Caco-2 (cell line): Measurements from ENCODE around the gene APOA1. TPM values are rescaled to one million over a fixed set of nuclear protein-coding genes. Genes with fewer than 3 reads are reported as not detected.

Experiments
- BruUV-seq: library from RNA; stranded (reverse); fragments of 400-500 nt; replicated peaks from 2 replicates; lab custom pipeline; 2021; lab: Mats Ljungman, UMichigan
- CTCF ChIA-PET: fragments of 300-600 bp; sonication (Branson Sonifier 250); formaldehyde crosslinking; loops from one replicate; lab custom pipeline; 2022; ENCODE audit warnings: antibody characterized with exemption; lab: Charles Lee
- POLR2A ChIA-PET: fragments of 300-600 bp; sonication (Branson Sonifier 250); formaldehyde crosslinking; loops from one replicate; lab custom pipeline; 2022; ENCODE audit warnings: antibody characterized with exemption; lab: Charles Lee
- DNase-seq, 2 experiments: peaks; one replicate each; pipeline versions ENCODE4 v3.0.0 to v3.0.0-alpha.2; 2020 to 2022
- H3K27me3 ChIP-seq: replicated peaks from 2 replicates; pipeline ENCODE4 v1.6.0; 2011; ENCODE audit warnings: low read length; ENCODE audit not compliant: control insufficient read depth, insufficient read depth
- H3K36me3 ChIP-seq: 2 replicates; pipeline ENCODE4 v1.5.1; 2011; ENCODE audit warnings: low read length; ENCODE audit not compliant: control insufficient read depth, insufficient read depth
- H3K4me1 ChIP-seq: fragments of 250-450 bp; sonication (Bioruptor Pico); 2 replicates; pipeline ENCODE4 v1.5.1; 2020; ENCODE audit warnings: mild to moderate bottlenecking
- H3K4me3 ChIP-seq: 2 replicates; pipeline ENCODE4 v1.5.1; 2011; ENCODE audit warnings: low read depth, mild to moderate bottlenecking, control low read depth, low read length
- H3K9me3 ChIP-seq: fragments of 250-450 bp; sonication (Bioruptor Pico); 2 replicates; pipeline ENCODE4 v1.5.1; 2020; ENCODE audit warnings: mild to moderate bottlenecking, moderate library complexity
- H3K27ac Mint-ChIP-seq: one replicate; pipeline ENCODE4 v1.8.0; 2022; ENCODE audit warnings: mixed read lengths; ENCODE audit not compliant: unreplicated experiment
- H3K27me3 Mint-ChIP-seq: one replicate; pipeline ENCODE4 v1.8.0; 2022; ENCODE audit warnings: mixed read lengths; ENCODE audit not compliant: insufficient read depth, unreplicated experiment
- H3K36me3 Mint-ChIP-seq: one replicate; pipeline ENCODE4 v1.8.0; 2022; ENCODE audit warnings: mild to moderate bottlenecking, mixed read lengths; ENCODE audit not compliant: insufficient read depth, unreplicated experiment
- H3K4me1 Mint-ChIP-seq: one replicate; pipeline ENCODE4 v1.8.0; 2022; ENCODE audit warnings: low read depth, mixed read lengths; ENCODE audit not compliant: unreplicated experiment
- H3K4me3 Mint-ChIP-seq: one replicate; pipeline ENCODE4 v1.8.0; 2022; ENCODE audit warnings: mild to moderate bottlenecking, moderate library complexity, mixed read lengths; ENCODE audit not compliant: unreplicated experiment
- H3K9me3 Mint-ChIP-seq: one replicate; pipeline ENCODE4 v1.8.0; 2022; ENCODE audit warnings: mixed read lengths; ENCODE audit not compliant: unreplicated experiment
- intact Hi-C: fragments of 100-400 bp; cut with micrococcal nuclease; formaldehyde crosslinking; loops from one replicate; pipeline ENCODE4 v1.10.0; 2022; ENCODE audit not compliant: unreplicated experiment
- total RNA-seq: library from RNA; stranded (reverse); gene quantifications from 2 replicates; pipeline ENCODE4 v1.2.3, GENCODE V29; 2022
- TF ChIP-seq, protein P1 (sequence below), 2 experiments: fragments of 200-600 bp in 1 of 2; IDR thresholded peaks; 1 replicate in 1 of 2; 2 replicates in 1 of 2; pipeline versions ENCODE4 v1.5.1 to v1.8.0; 2011 to 2022; ENCODE audit warnings: antibody characterized with exemption in 1 of 2, control low read depth in 1 of 2, inconsistent platforms in 1 of 2, low read depth in 1 of 2, low read length in 1 of 2, mild to moderate bottlenecking in 1 of 2, moderate library complexity in 1 of 2; ENCODE audit not compliant: insufficient read depth in 1 of 2, severe bottlenecking in 1 of 2, unreplicated experiment in 1 of 2

APOA1 gene
- total RNA-seq, 1 experiment from 2014 or later = 913 TPM

DNA sequence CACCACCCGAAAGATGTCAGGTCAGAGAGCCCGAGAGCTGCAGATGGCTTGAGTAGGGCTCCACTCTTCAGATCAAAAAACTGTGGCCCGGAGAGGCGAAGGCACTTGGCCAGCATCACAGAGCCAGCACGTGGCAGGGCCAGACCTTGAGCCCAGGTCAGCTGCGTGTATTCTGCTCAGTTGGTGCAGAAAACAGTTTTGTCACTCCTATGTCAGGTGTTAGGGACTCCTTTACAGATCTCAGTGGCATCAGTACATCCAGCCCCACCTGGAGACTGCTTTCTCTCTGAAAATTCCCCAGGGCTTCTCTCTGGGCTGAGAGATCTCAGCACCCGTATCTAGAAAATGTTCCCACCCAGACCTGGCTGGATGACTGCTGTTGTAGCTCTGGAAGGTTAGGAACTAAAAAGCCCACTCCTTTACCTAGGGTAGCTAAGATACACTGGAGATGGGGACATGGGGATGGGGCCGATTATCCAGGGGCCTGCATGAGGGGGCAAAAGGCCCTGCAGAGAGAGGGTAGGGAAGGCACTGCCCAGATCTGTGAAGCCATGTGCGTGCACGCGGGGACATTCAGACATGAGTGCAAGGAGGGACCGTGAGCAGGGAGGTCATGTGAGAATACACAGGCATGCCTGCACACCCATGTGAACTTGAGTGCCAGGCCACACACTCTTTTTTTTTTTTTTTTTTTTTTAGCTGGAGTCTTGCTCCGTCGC lies 3.4 kb downstream of the APOA1 start:
- POLR2A ChIA-PET = interaction anchor here (0.5 to 1.1 kb wide), 2 partner anchors 17 to 26 kb away, joined by 3 read pairs; no protein-coding TSS in a partner anchor
- intact Hi-C loops = no loop called here
- CTCF ChIA-PET = interaction anchor here (0.7 to 1.1 kb wide), 3 partner anchors 23 to 76 kb away, joined by 3 to 8 read pairs (median 3); no protein-coding TSS in a partner anchor

DNA sequence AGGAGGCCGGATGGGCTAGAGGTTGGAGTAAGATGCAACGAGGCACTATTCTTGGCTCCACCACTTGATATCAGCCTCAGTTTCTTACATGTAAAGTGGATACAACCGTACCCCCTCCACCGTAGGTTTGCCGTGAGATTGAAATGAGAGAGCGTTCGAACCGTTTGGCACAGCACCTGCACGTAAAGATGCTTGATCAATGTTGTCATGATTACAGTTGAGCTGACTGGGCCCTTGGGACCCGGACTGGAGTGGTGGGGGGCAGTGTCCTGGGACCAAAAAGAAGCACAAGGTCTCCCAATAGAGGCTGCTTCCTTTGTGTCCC lies 4.0 kb downstream of the APOA1 start:
- POLR2A ChIA-PET = no interaction called here
- Mint-ChIP-seq H3K36me3 (peaks cover 49% of the 10 kb centered on the region), H3K9me3 (peaks cover 10% of the 10 kb centered on the region), H3K4me1 (peaks cover 54% of the 10 kb centered on the region), H3K4me3 (no peak overlapping the region), H3K27ac (peak overlapping the region; percentile 93), H3K27me3 (no peaks in the 10 kb centered on the region)
- DNase-seq = no peak
- BruUV-seq = no TSS peak
- TF ChIP-seq, protein P1, sequence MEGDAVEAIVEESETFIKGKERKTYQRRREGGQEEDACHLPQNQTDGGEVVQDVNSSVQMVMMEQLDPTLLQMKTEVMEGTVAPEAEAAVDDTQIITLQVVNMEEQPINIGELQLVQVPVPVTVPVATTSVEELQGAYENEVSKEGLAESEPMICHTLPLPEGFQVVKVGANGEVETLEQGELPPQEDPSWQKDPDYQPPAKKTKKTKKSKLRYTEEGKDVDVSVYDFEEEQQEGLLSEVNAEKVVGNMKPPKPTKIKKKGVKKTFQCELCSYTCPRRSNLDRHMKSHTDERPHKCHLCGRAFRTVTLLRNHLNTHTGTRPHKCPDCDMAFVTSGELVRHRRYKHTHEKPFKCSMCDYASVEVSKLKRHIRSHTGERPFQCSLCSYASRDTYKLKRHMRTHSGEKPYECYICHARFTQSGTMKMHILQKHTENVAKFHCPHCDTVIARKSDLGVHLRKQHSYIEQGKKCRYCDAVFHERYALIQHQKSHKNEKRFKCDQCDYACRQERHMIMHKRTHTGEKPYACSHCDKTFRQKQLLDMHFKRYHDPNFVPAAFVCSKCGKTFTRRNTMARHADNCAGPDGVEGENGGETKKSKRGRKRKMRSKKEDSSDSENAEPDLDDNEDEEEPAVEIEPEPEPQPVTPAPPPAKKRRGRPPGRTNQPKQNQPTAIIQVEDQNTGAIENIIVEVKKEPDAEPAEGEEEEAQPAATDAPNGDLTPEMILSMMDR (IDR thresholded peaks at IDR 0.05; ENCODE audit: insufficient read depth in 1 of 2, low read depth in 1 of 2, low read length in 1 of 2, severe bottlenecking in 1 of 2, unreplicated experiment in 1 of 2) = no peak
- H3K36me3 ChIP-seq = peaks cover 5% of the 10 kb centered on the region; the same call in 1 of the 2 replicates
- CTCF ChIA-PET = interaction anchor here (1.0 to 1.1 kb wide), 2 partner anchors 22 to 40 kb away, joined by 3 read pairs; no protein-coding TSS in a partner anchor
- H3K27me3 ChIP-seq = no peaks in the 10 kb centered on the region
- H3K9me3 ChIP-seq = peaks cover 7% of the 10 kb centered on the region
- intact Hi-C loops = no loop called here
- peaks cover 83% of the 10 kb centered on the region for H3K4me1 ChIP-seq
- no peak overlapping the region for H3K4me3 ChIP-seq

More for the DNA sequence above, 3.4 kb downstream of the APOA1 start:
- TF ChIP-seq, protein P1 (IDR thresholded peaks at IDR 0.05; ENCODE audit: insufficient read depth in 1 of 2, low read depth in 1 of 2, low read length in 1 of 2, severe bottlenecking in 1 of 2, unreplicated experiment in 1 of 2) = no peak
- peaks cover 5% of the 10 kb centered on the region; the same call in 1 of the 2 replicates for H3K36me3 ChIP-seq
- Mint-ChIP-seq H3K27me3 (no peaks in the 10 kb centered on the region), H3K36me3 (peaks cover 44% of the 10 kb centered on the region), H3K9me3 (peaks cover 10% of the 10 kb centered on the region), H3K4me1 (peaks cover 59% of the 10 kb centered on the region), H3K27ac (peak overlapping the region; percentile 93), H3K4me3 (no peak overlapping the region)
- no TSS peak for BruUV-seq
- no peak overlapping the region for H3K4me3 ChIP-seq
- peaks cover 7% of the 10 kb centered on the region for H3K9me3 ChIP-seq
- H3K27me3 ChIP-seq = no peaks in the 10 kb centered on the region
- no peak for DNase-seq
- peaks cover 83% of the 10 kb centered on the region for H3K4me1 ChIP-seq

DNA sequence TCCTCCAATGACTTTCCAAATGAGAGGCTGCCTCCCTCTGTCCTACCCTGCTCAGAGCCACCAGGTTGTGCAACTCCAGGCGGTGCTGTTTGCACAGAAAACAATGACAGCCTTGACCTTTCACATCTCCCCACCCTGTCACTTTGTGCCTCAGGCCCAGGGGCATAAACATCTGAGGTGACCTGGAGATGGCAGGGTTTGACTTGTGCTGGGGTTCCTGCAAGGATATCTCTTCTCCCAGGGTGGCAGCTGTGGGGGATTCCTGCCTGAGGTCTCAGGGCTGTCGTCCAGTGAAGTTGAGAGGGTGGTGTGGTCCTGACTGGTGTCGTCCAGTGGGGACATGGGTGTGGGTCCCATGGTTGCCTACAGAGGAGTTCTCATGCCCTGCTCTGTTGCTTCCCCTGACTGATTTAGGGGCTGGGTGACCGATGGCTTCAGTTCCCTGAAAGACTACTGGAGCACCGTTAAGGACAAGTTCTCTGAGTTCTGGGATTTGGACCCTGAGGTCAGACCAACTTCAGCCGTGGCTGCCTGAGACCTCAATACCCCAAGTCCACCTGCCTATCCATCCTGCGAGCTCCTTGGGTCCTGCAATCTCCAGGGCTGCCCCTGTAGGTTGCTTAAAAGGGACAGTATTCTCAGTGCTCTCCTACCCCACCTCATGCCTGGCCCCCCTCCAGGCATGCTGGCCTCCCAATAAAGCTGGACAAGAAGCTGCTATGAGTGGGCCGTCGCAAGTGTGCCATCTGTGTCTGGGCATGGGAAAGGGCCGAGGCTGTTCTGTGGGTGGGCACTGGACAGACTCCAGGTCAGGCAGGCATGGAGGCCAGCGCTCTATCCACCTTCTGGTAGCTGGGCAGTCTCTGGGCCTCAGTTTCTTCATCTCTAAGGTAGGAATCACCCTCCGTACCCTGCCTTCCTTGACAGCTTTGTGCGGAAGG lies 4.8 kb downstream of the APOA1 start:
- Histone ChIP-seq H3K9me3 (peaks cover 7% of the 10 kb centered on the region), H3K27me3 (no peaks in the 10 kb centered on the region), H3K36me3 (peaks cover 5% of the 10 kb centered on the region; the same call in 1 of the 2 replicates), H3K4me3 (no peak overlapping the region), H3K4me1 (peaks cover 83% of the 10 kb centered on the region)
- Mint-ChIP-seq H3K27ac (peak overlapping the region; percentile 93), H3K4me3 (peak overlapping the region; percentile 64), H3K9me3 (peaks cover 10% of the 10 kb centered on the region), H3K27me3 (no peaks in the 10 kb centered on the region), H3K4me1 (peaks cover 53% of the 10 kb centered on the region), H3K36me3 (peaks cover 49% of the 10 kb centered on the region)
- DNase-seq = peak; percentile 84 to 88
- intact Hi-C loops = no loop called here
- POLR2A ChIA-PET = no interaction called here
- TF ChIP-seq, protein P1 (IDR thresholded peaks at IDR 0.05; ENCODE audit: insufficient read depth in 1 of 2, low read depth in 1 of 2, low read length in 1 of 2, severe bottlenecking in 1 of 2, unreplicated experiment in 1 of 2) = peak in 1 of 2 experiments; percentile 50
- CTCF ChIA-PET = interaction anchor here (1.1 kb wide), 1 partner anchor 40 kb away, joined by 3 read pairs; no protein-coding TSS in a partner anchor
- no TSS peak for BruUV-seq
